Kasumi-1 (cell line): ENCODE measurements around the gene OCRL.

Experiments
- DNase-seq, 2 experiments: peaks; one replicate each; lab custom pipeline; 2025; lab: John Stamatoyannopoulos, UW

Gene OCRL

GRCh38 chrX:129540068-129540653 lies at the start of gene OCRL:
Gene OCRL, plus strand, starts transcription at chrX:129540259. Its CDS starts 181 bp downstream, at chrX:129540440.
- peak; percentile 27 to 50 for DNase-seq

GRCh38 chrX:129490330-129490729 lies 49.7 kb upstream of the OCRL start:
- no peak for DNase-seq

GRCh38 chrX:129493643-129494042 lies 46.4 kb upstream of the OCRL start:
- no peak for DNase-seq

- DNase-seq: no peak
Observed at GRCh38 chrX:129494887-129495286, 45.2 kb upstream of the OCRL start.

- DNase-seq: no peak
Observed at GRCh38 chrX:129495900-129496299, 44.2 kb upstream of the OCRL start.

- no peak for DNase-seq
Observed at GRCh38 chrX:129496625-129497024, 43.4 kb upstream of the OCRL start.

- DNase-seq: no peak
Observed at GRCh38 chrX:129497146-129497843, 42.8 kb upstream of the OCRL start.

GRCh38 chrX:129510331-129510730 lies 29.7 kb upstream of the OCRL start:
- no peak for DNase-seq

- DNase-seq: no peak
Observed at GRCh38 chrX:129511689-129512088, 28.4 kb upstream of the OCRL start.

- DNase-seq: no peak
Observed at GRCh38 chrX:129512409-129512808, 27.6 kb upstream of the OCRL start.

- DNase-seq: no peak
Observed at GRCh38 chrX:129516402-129516801, 23.7 kb upstream of the OCRL start.

- DNase-seq: no peak
Observed at GRCh38 chrX:129520151-129520550, 19.9 kb upstream of the OCRL start.

GRCh38 chrX:129522184-129523078 lies 17.6 kb upstream of the OCRL start:
- DNase-seq: no peak

- DNase-seq: no peak
Observed at GRCh38 chrX:129523079-129523911, 16.8 kb upstream of the OCRL start, which contains the start of gene SMARCA1. Gene SMARCA1, minus strand, starts transcription at chrX:129523490. Its CDS starts 120 bp downstream, at chrX:129523370.

- no peak for DNase-seq
Observed at GRCh38 chrX:129524250-129524850, 15.7 kb upstream of the OCRL start.

- no peak for DNase-seq
Observed at GRCh38 chrX:129525162-129525561, 14.9 kb upstream of the OCRL start.

GRCh38 chrX:129525896-129526295 lies 14.2 kb upstream of the OCRL start:
- no peak for DNase-seq

GRCh38 chrX:129529685-129530281 lies 10.3 kb upstream of the OCRL start:
- DNase-seq: no peak

GRCh38 chrX:129530410-129530809 lies 9.6 kb upstream of the OCRL start:
- DNase-seq: no peak

- no peak for DNase-seq
Observed at GRCh38 chrX:129531132-129531531, 8.9 kb upstream of the OCRL start.
